HCT116 (cell line): Measurements from ENCODE around the gene ITGAL. TPM values are rescaled to one million over a fixed set of nuclear protein-coding genes. Genes with fewer than 3 reads are reported as not detected.

ENCODE experiments used
- ATAC-seq: fragments of 200-7000 bp; cut with Tn5 transposase; 2 replicates; pipeline ENCODE4 v1.9.1; 2020; ENCODE audit warnings: mild to moderate bottlenecking, moderate library complexity
- BruUV-seq: library from RNA; stranded (reverse); fragments of 400-500 nt; replicated peaks from 2 replicates; lab custom pipeline; 2021; lab: Mats Ljungman, UMichigan
- CTCF ChIA-PET: fragments of 300-600 bp; sonication (Branson Sonifier 250); formaldehyde crosslinking; loops from one replicate; lab custom pipeline; 2021; ENCODE audit warnings: antibody characterized with exemption; lab: Charles Lee
- POLR2A ChIA-PET: fragments of 300-600, 350-600 bp; sonication (Branson Sonifier 250); formaldehyde crosslinking; loops from one replicate; lab custom pipeline; 2021; ENCODE audit warnings: antibody characterized with exemption; lab: Charles Lee
- RAD21 ChIA-PET, 2 experiments: fragments of 300-600 bp; sonication (Branson Sonifier 250); formaldehyde crosslinking; loops; one replicate each; lab custom pipeline; 2023; ENCODE audit warnings: low total read pairs in 2 of 2; ENCODE audit not compliant: uncharacterized antibody in 2 of 2, unreplicated experiment in 2 of 2, low non-redundant PET in 1 of 2; lab: Charles Lee
- DNase-seq: peaks from one replicate; pipeline ENCODE4 v3.0.0-alpha.2; 2010; ENCODE audit warnings: low read depth, low spot score
- H2AFZ ChIP-seq: fragments of 200-600 bp; shearing (Covaris generic), sonication (generic); 2 replicates; pipeline ENCODE4 v1.6.1; 2017; ENCODE audit warnings: low read depth, mixed run types, mixed read lengths, antibody characterized with exemption, low read length; ENCODE audit not compliant: poor library complexity, severe bottlenecking
- H3K27ac ChIP-seq: 2 replicates; pipeline ENCODE4 v1.5.1; 2012; ENCODE audit warnings: low read depth, low read length
- H3K27me3 ChIP-seq: fragments of 200-600 bp; sonication (generic); 2 replicates; pipeline ENCODE4 v1.6.1; 2016; ENCODE audit warnings: mixed run types, low read length, mixed read lengths; ENCODE audit not compliant: insufficient read depth
- H3K36me3 ChIP-seq, 2 experiments: fragments of 200-500 bp in 1 of 2; fragments of 200-600 bp in 1 of 2; sonication (Bioruptor generic) in 1 of 2; sonication (generic) in 1 of 2; 2 replicates each; pipeline versions ENCODE4 v1.5.1 to v1.6.1; 2014 to 2016; ENCODE audit warnings: low read length in 2 of 2, inconsistent platforms in 1 of 2, mixed read lengths in 1 of 2, mixed run types in 1 of 2; ENCODE audit not compliant: insufficient read depth in 2 of 2, control insufficient read depth in 1 of 2
- H3K4me1 ChIP-seq, 2 experiments: fragments of 200-600 bp in 1 of 2; sonication (generic) in 1 of 2; 2 replicates each; pipeline versions ENCODE4 v1.5.1 to v1.6.1; 2012 to 2017; ENCODE audit warnings: low read length in 2 of 2, inconsistent platforms in 1 of 2, mild to moderate bottlenecking in 1 of 2, mixed read lengths in 1 of 2, mixed run types in 1 of 2, moderate library complexity in 1 of 2; ENCODE audit not compliant: insufficient read depth in 2 of 2, control insufficient read depth in 1 of 2
- H3K4me2 ChIP-seq: fragments of 200-600 bp; sonication (generic); 2 replicates; pipeline ENCODE4 v1.6.1; 2017; ENCODE audit warnings: mixed run types, low read length, mixed read lengths
- H3K4me3 ChIP-seq, 2 experiments: fragments of 200-600 bp in 1 of 2; sonication (generic) in 1 of 2; replicated peaks in 1 of 2; 2 replicates each; pipeline ENCODE4 v1.5.1; 2011 to 2016; ENCODE audit warnings: low read length in 2 of 2, control low read depth in 1 of 2, low read depth in 1 of 2, mild to moderate bottlenecking in 1 of 2, mixed read lengths in 1 of 2, mixed run types in 1 of 2
- H3K79me2 ChIP-seq: fragments of 200-600 bp; sonication (generic); 2 replicates; pipeline ENCODE4 v1.6.1; 2017; ENCODE audit warnings: mild to moderate bottlenecking, mixed run types, low read length, moderate library complexity, mixed read lengths; ENCODE audit not compliant: insufficient read depth
- H3K9ac ChIP-seq: fragments of 200-600 bp; sonication (generic); 2 replicates; pipeline ENCODE4 v1.6.1; 2016; ENCODE audit warnings: low read length, mixed read lengths
- H3K9me2 ChIP-seq: fragments of 200-600 bp; sonication (generic), shearing (Covaris generic); 2 replicates; pipeline ENCODE4 v1.6.1; 2017; ENCODE audit warnings: mixed run types, mild to moderate bottlenecking, moderate library complexity; ENCODE audit not compliant: insufficient read depth
- H3K9me3 ChIP-seq, 2 experiments: fragments of 200-500 bp in 1 of 2; fragments of 200-600 bp in 1 of 2; sonication (Bioruptor generic) in 1 of 2; sonication (generic) in 1 of 2; 2 replicates each; pipeline ENCODE4 v1.6.1; 2014 to 2017; ENCODE audit warnings: low read length in 2 of 2, mixed read lengths in 2 of 2, inconsistent platforms in 1 of 2, low read depth in 1 of 2, mild to moderate bottlenecking in 1 of 2, mixed run types in 1 of 2, moderate library complexity in 1 of 2; ENCODE audit not compliant: control insufficient read depth in 1 of 2, insufficient read depth in 1 of 2
- H4K20me1 ChIP-seq: fragments of 200-600 bp; sonication (generic), shearing (Covaris generic); 2 replicates; pipeline ENCODE4 v1.6.1; 2017; ENCODE audit warnings: mixed run types, mild to moderate bottlenecking, moderate library complexity; ENCODE audit not compliant: insufficient read depth
- CBX3 ChIP-seq: IDR thresholded peaks from 2 replicates; pipeline ENCODE4 v1.6.1; 2012; ENCODE audit warnings: low read depth
- CEBPB ChIP-seq: IDR thresholded peaks from 2 replicates; pipeline ENCODE4 v1.6.1; 2012; ENCODE audit warnings: low read depth
- EGR1 ChIP-seq: IDR thresholded peaks from 2 replicates; pipeline ENCODE4 v1.6.1; 2012; ENCODE audit warnings: low read depth
- ELF1 ChIP-seq: IDR thresholded peaks from 2 replicates; pipeline ENCODE4 v1.6.1; 2012; ENCODE audit warnings: low read depth, borderline replicate concordance
- EZH2 ChIP-seq: fragments of 200-600 bp; sonication (generic); IDR thresholded peaks from 2 replicates; pipeline ENCODE4 v1.6.1; 2017; ENCODE audit warnings: antibody characterized with exemption, mixed run types
- POLR2AphosphoS5 ChIP-seq: IDR thresholded peaks from 2 replicates; pipeline ENCODE4 v1.6.1; 2011; ENCODE audit warnings: mild to moderate bottlenecking, low read depth, low read length, moderate library complexity
- SRF ChIP-seq: IDR thresholded peaks from 2 replicates; pipeline ENCODE4 v1.6.1; 2012; ENCODE audit warnings: low read depth
- TCF7L2 ChIP-seq: IDR thresholded peaks from 2 replicates; pipeline ENCODE4 v1.7.0; 2011; ENCODE audit warnings: borderline replicate concordance, inconsistent platforms; ENCODE audit not compliant: insufficient read depth, insufficient read length; ENCODE audit errors: extremely low read depth
- YY1 ChIP-seq: IDR thresholded peaks from 2 replicates; pipeline ENCODE4 v1.6.1; 2011; ENCODE audit warnings: low read length, low read depth, moderate library complexity, mild to moderate bottlenecking; ENCODE audit not compliant: insufficient replicate concordance; ENCODE audit errors: extremely low read depth
- ZFX ChIP-seq: fragments of 450-650 bp; IDR thresholded peaks from 2 replicates; pipeline ENCODE4 v1.6.1; 2017
- intact Hi-C: fragments of 100-400 bp; cut with micrococcal nuclease; formaldehyde crosslinking; loops from 2 replicates; pipeline ENCODE4 v1.10.0; 2022
- total RNA-seq: library from RNA; stranded (reverse); gene quantifications from one replicate; pipeline ENCODE4 v1.2.1, GENCODE V29; 2021; ENCODE audit not compliant: unreplicated experiment
- TF ChIP-seq, protein P1 (sequence below), 3 experiments: fragments of 200-600 bp in 1 of 3; sonication (generic) in 1 of 3; IDR thresholded peaks in 2 of 3; conservative IDR thresholded peaks in 1 of 3; 2 replicates each; pipeline ENCODE4 v1.5.1; 2012 to 2017; ENCODE audit warnings: low read depth in 2 of 3, low read length in 2 of 3, antibody characterized with exemption in 1 of 3, borderline replicate concordance in 1 of 3, control low read depth in 1 of 3, mild to moderate bottlenecking in 1 of 3, mixed read lengths in 1 of 3, mixed run types in 1 of 3, moderate library complexity in 1 of 3; ENCODE audit not compliant: insufficient read depth in 1 of 3
- TF ChIP-seq, protein P2 (sequence below): IDR thresholded peaks from 2 replicates; pipeline ENCODE4 v1.6.1; 2011; ENCODE audit warnings: mild to moderate bottlenecking, low read length, moderate library complexity; ENCODE audit not compliant: insufficient replicate concordance; ENCODE audit errors: extremely low read depth
- TF ChIP-seq, protein P3 (sequence below): IDR thresholded peaks from 2 replicates; pipeline ENCODE4 v1.6.1; 2012; ENCODE audit warnings: low read depth

Gene ITGAL
- total RNA-seq, 1 experiment from 2014 or later: 1.4 TPM

DNA sequence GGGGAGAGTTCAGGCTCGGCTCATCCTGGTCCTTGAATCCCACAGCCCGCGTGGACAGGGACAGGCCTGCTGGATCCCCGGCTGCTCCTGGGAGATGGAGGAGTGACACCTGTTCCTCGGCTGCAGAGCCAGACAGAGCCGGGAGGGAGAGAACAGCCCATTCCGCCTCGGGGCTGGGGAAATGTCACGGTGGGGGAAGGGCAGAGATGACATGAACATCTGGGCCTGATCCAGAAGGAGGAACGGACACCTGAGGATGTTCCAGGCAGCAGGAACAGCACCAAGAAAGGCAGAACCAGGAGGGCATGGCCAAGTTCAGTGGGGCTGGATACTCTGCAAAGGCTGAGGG lies 83.6 kb downstream of the ITGAL start:
- BruUV-seq: no TSS peak

More for the DNA sequence above, 83.6 kb downstream of the ITGAL start:
- POLR2A ChIA-PET: no interaction called here
- H3K9me3 ChIP-seq: no peaks in the 10 kb centered on the region
- H3K9ac ChIP-seq: no peak overlapping the region
- RAD21 ChIA-PET: no interaction called here
- no peak overlapping the region for H2AFZ ChIP-seq
- peaks cover 14% of the 10 kb centered on the region; the same call in 1 of the 2 replicates for H3K79me2 ChIP-seq
- no peaks in the 10 kb centered on the region for H3K27me3 ChIP-seq
- TF ChIP-seq POLR2AphosphoS5: no peak
- TF ChIP-seq SRF: no peak
- no peak for TF ChIP-seq CBX3
- TF ChIP-seq EGR1: no peak
- no peak for TF ChIP-seq CEBPB
- TF ChIP-seq, protein P1, sequence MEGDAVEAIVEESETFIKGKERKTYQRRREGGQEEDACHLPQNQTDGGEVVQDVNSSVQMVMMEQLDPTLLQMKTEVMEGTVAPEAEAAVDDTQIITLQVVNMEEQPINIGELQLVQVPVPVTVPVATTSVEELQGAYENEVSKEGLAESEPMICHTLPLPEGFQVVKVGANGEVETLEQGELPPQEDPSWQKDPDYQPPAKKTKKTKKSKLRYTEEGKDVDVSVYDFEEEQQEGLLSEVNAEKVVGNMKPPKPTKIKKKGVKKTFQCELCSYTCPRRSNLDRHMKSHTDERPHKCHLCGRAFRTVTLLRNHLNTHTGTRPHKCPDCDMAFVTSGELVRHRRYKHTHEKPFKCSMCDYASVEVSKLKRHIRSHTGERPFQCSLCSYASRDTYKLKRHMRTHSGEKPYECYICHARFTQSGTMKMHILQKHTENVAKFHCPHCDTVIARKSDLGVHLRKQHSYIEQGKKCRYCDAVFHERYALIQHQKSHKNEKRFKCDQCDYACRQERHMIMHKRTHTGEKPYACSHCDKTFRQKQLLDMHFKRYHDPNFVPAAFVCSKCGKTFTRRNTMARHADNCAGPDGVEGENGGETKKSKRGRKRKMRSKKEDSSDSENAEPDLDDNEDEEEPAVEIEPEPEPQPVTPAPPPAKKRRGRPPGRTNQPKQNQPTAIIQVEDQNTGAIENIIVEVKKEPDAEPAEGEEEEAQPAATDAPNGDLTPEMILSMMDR (IDR thresholded peaks at IDR 0.05 in 2 of 3, conservative IDR thresholded peaks at IDR 0.05 in 1 of 3; ENCODE audit: borderline replicate concordance in 1 of 3, insufficient read depth in 1 of 3, low read depth in 2 of 3, low read length in 2 of 3): no peak
- no peak for TF ChIP-seq ELF1
- no peak for TF ChIP-seq YY1
- no peak for TF ChIP-seq EZH2
- no peak for TF ChIP-seq TCF7L2
- TF ChIP-seq ZFX: no peak
- TF ChIP-seq, protein P2, sequence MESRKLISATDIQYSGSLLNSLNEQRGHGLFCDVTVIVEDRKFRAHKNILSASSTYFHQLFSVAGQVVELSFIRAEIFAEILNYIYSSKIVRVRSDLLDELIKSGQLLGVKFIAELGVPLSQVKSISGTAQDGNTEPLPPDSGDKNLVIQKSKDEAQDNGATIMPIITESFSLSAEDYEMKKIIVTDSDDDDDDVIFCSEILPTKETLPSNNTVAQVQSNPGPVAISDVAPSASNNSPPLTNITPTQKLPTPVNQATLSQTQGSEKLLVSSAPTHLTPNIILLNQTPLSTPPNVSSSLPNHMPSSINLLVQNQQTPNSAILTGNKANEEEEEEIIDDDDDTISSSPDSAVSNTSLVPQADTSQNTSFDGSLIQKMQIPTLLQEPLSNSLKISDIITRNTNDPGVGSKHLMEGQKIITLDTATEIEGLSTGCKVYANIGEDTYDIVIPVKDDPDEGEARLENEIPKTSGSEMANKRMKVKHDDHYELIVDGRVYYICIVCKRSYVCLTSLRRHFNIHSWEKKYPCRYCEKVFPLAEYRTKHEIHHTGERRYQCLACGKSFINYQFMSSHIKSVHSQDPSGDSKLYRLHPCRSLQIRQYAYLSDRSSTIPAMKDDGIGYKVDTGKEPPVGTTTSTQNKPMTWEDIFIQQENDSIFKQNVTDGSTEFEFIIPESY: no peak
- TF ChIP-seq, protein P3, sequence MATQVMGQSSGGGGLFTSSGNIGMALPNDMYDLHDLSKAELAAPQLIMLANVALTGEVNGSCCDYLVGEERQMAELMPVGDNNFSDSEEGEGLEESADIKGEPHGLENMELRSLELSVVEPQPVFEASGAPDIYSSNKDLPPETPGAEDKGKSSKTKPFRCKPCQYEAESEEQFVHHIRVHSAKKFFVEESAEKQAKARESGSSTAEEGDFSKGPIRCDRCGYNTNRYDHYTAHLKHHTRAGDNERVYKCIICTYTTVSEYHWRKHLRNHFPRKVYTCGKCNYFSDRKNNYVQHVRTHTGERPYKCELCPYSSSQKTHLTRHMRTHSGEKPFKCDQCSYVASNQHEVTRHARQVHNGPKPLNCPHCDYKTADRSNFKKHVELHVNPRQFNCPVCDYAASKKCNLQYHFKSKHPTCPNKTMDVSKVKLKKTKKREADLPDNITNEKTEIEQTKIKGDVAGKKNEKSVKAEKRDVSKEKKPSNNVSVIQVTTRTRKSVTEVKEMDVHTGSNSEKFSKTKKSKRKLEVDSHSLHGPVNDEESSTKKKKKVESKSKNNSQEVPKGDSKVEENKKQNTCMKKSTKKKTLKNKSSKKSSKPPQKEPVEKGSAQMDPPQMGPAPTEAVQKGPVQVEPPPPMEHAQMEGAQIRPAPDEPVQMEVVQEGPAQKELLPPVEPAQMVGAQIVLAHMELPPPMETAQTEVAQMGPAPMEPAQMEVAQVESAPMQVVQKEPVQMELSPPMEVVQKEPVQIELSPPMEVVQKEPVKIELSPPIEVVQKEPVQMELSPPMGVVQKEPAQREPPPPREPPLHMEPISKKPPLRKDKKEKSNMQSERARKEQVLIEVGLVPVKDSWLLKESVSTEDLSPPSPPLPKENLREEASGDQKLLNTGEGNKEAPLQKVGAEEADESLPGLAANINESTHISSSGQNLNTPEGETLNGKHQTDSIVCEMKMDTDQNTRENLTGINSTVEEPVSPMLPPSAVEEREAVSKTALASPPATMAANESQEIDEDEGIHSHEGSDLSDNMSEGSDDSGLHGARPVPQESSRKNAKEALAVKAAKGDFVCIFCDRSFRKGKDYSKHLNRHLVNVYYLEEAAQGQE: no peak
- H4K20me1 ChIP-seq: no peaks in the 10 kb centered on the region
- no peak overlapping the region for H3K4me2 ChIP-seq
- ATAC-seq (no peak), DNase-seq (no peak)
- peaks cover 4% of the 10 kb centered on the region in 2 experiments; a peak in 2 of 4 replicates for H3K36me3 ChIP-seq
- H3K9me2 ChIP-seq: no peaks in the 10 kb centered on the region
- H3K4me3 ChIP-seq: no peak overlapping the region
- CTCF ChIA-PET: no interaction called here
- intact Hi-C loops: no loop called here
- H3K27ac ChIP-seq: no peak overlapping the region
- peaks cover 10 to 21% of the 10 kb centered on the region in 2 experiments for H3K4me1 ChIP-seq
